ENCODE results near the gene HHAT. TPM values are rescaled to one million over a fixed set of nuclear protein-coding genes. Genes with fewer than 3 reads are reported as not detected.

HHAT gene
- total RNA-seq, 3 donors from 2014 or later, result 3.8 to 31.6 (median 15.1) TPM

- no peak for TF ChIP-seq POLR2AphosphoS5 (IDR thresholded peaks at IDR 0.05)
- TF ChIP-seq POLR2A (IDR thresholded peaks at IDR 0.05), result no peak
- no peak for TF ChIP-seq CTCF (IDR thresholded peaks at IDR 0.05)
- H3K4me1 ChIP-seq, result no peaks in the 10 kb centered on the region
- H3K27me3 ChIP-seq, result no peaks in the 10 kb centered on the region
- peak overlapping the region; percentile 94 to 97 for H3K27ac ChIP-seq
- no peak for DNase-seq (ENCODE audit: low spot score in 2 of 2)
- H3K36me3 ChIP-seq, result no peaks in the 10 kb centered on the region
- H3K9me3 ChIP-seq, result no peaks in the 10 kb centered on the region
- H3K4me3 ChIP-seq, result peak overlapping the region; percentile 70 to 84 (median 75)
- intact Hi-C loops (cut with DNase I; ENCODE audit: low total_unique reads), result no loop called here
Measured at GRCh38 chr1:210328032-210328745, 513 bp upstream of the HHAT start.

GRCh38 chr1:210330279-210330866 lies 1.7 kb downstream of the HHAT start:
- Histone ChIP-seq H3K4me3 (no peak overlapping the region), H3K4me1 (no peaks in the 10 kb centered on the region), H3K27me3 (no peaks in the 10 kb centered on the region), H3K36me3 (no peaks in the 10 kb centered on the region), H3K9me3 (no peaks in the 10 kb centered on the region), H3K27ac (peak overlapping the region in 1 of 2 donors; percentile 3)
- no peak for DNase-seq (ENCODE audit: low spot score in 2 of 2)
- TF ChIP-seq POLR2A (IDR thresholded peaks at IDR 0.05) (no peak), POLR2AphosphoS5 (IDR thresholded peaks at IDR 0.05) (no peak), CTCF (IDR thresholded peaks at IDR 0.05) (no peak)
- intact Hi-C loops (cut with DNase I; ENCODE audit: low total_unique reads), result no loop called here

- Histone ChIP-seq H3K4me3 (no peak overlapping the region), H3K27me3 (no peaks in the 10 kb centered on the region), H3K9me3 (no peaks in the 10 kb centered on the region), H3K36me3 (no peaks in the 10 kb centered on the region), H3K4me1 (no peaks in the 10 kb centered on the region), H3K27ac (no peak overlapping the region)
- no peak for TF ChIP-seq POLR2AphosphoS5 (IDR thresholded peaks at IDR 0.05)
- no peak for TF ChIP-seq POLR2A (IDR thresholded peaks at IDR 0.05)
- no peak for TF ChIP-seq CTCF (IDR thresholded peaks at IDR 0.05)
- intact Hi-C loops (cut with DNase I; ENCODE audit: low total_unique reads), result no loop called here
- no peak for DNase-seq (ENCODE audit: low spot score in 2 of 2)
Measured at GRCh38 chr1:210332233-210332632, 3.5 kb downstream of the HHAT start.

GRCh38 chr1:210332719-210333398 lies 4.2 kb downstream of the HHAT start:
- Histone ChIP-seq H3K9me3 (no peaks in the 10 kb centered on the region), H3K4me3 (no peak overlapping the region), H3K4me1 (no peaks in the 10 kb centered on the region), H3K27me3 (no peaks in the 10 kb centered on the region), H3K27ac (no peak overlapping the region), H3K36me3 (no peaks in the 10 kb centered on the region)
- intact Hi-C loops (cut with DNase I; ENCODE audit: low total_unique reads), result no loop called here
- no peak for DNase-seq (ENCODE audit: low spot score in 2 of 2)
- no peak for TF ChIP-seq POLR2AphosphoS5 (IDR thresholded peaks at IDR 0.05)
- no peak for TF ChIP-seq CTCF (IDR thresholded peaks at IDR 0.05)
- TF ChIP-seq POLR2A (IDR thresholded peaks at IDR 0.05), result no peak

GRCh38 chr1:210335001-210335400 lies 6.3 kb downstream of the HHAT start:
- H3K4me3 ChIP-seq, result no peak overlapping the region
- no peaks in the 10 kb centered on the region for H3K4me1 ChIP-seq
- TF ChIP-seq POLR2AphosphoS5 (IDR thresholded peaks at IDR 0.05) (no peak), POLR2A (IDR thresholded peaks at IDR 0.05) (no peak), CTCF (IDR thresholded peaks at IDR 0.05) (no peak)
- H3K27me3 ChIP-seq, result no peaks in the 10 kb centered on the region
- no peak for DNase-seq (ENCODE audit: low spot score in 2 of 2)
- no peaks in the 10 kb centered on the region for H3K36me3 ChIP-seq
- intact Hi-C loops (cut with DNase I; ENCODE audit: low total_unique reads), result no loop called here
- H3K27ac ChIP-seq, result no peak overlapping the region
- H3K9me3 ChIP-seq, result no peaks in the 10 kb centered on the region

Measured in breast epithelium (tissue), 4 donors.